WTC11 (cell line): ENCODE measurements around the gene CXCL16. TPM values are rescaled to one million over a fixed set of nuclear protein-coding genes. Genes with fewer than 3 reads are reported as not detected.

Experiments
- ATAC-seq: fragments of 200-7000 bp; cut with Tn5 transposase; 2 replicates; pipeline ENCODE4 v1.10.0; 2021; ENCODE audit warnings: mild to moderate bottlenecking, moderate library complexity
- CTCF ChIA-PET: fragments of 300-600 bp; sonication (Branson Sonifier 250); formaldehyde crosslinking; loops from one replicate; lab custom pipeline; 2021; ENCODE audit warnings: antibody characterized with exemption; lab: Charles Lee
- POLR2A ChIA-PET: fragments of 350-600 bp; sonication (Branson Sonifier 250); formaldehyde crosslinking; loops from one replicate; lab custom pipeline; 2021; ENCODE audit warnings: antibody characterized with exemption; lab: Charles Lee
- DNase-seq: peaks from one replicate; pipeline ENCODE4 v3.0.0; 2021; ENCODE audit warnings: low spot score
- H3K27ac Mint-ChIP-seq: 2 replicates; pipeline ENCODE4 v1.8.0; 2021; ENCODE audit warnings: mixed read lengths
- H3K27me3 Mint-ChIP-seq: 2 replicates; pipeline ENCODE4 v1.8.0; 2021; ENCODE audit warnings: low read depth, mild to moderate bottlenecking, moderate library complexity, mixed read lengths
- H3K36me3 Mint-ChIP-seq: 2 replicates; pipeline ENCODE4 v1.8.0; 2021; ENCODE audit warnings: mixed read lengths
- H3K4me1 Mint-ChIP-seq: 2 replicates; pipeline ENCODE4 v1.8.0; 2022; ENCODE audit warnings: mixed read lengths
- H3K4me3 Mint-ChIP-seq: 2 replicates; pipeline ENCODE4 v1.8.0; 2021; ENCODE audit warnings: mild to moderate bottlenecking, moderate library complexity, mixed read lengths
- H3K9me3 Mint-ChIP-seq: 2 replicates; pipeline ENCODE4 v1.8.0; 2021; ENCODE audit warnings: mixed read lengths
- ATF1 ChIP-seq: sonication (generic); formaldehyde crosslinking; IDR thresholded peaks from 2 replicates; pipeline ENCODE4 v1.8.1; 2023; ENCODE audit warnings: mild to moderate bottlenecking, moderate library complexity, missing genetic modification reagents
- ESRRA ChIP-seq: sonication (generic); formaldehyde crosslinking; IDR thresholded peaks from 2 replicates; pipeline ENCODE4 v1.8.1; 2022; ENCODE audit warnings: mild to moderate bottlenecking, missing genetic modification reagents, borderline replicate concordance
- FOXJ3 ChIP-seq: sonication (generic); formaldehyde crosslinking; IDR thresholded peaks from 2 replicates; pipeline ENCODE4 v1.9.0; 2021; ENCODE audit warnings: missing genetic modification reagents, mild to moderate bottlenecking, borderline replicate concordance
- FOXP1 ChIP-seq: sonication (generic); formaldehyde crosslinking; IDR thresholded peaks from 2 replicates; pipeline ENCODE4 v1.8.0; 2022; ENCODE audit warnings: missing genetic modification reagents, mild to moderate bottlenecking, moderate library complexity, borderline replicate concordance
- NFYB ChIP-seq: sonication (generic); formaldehyde crosslinking; conservative IDR thresholded peaks from 2 replicates; pipeline ENCODE4 v1.8.0; 2022; ENCODE audit warnings: low read depth, missing genetic modification reagents
- NR2C2 ChIP-seq: sonication (generic); formaldehyde crosslinking; IDR thresholded peaks from 2 replicates; pipeline ENCODE4 v1.8.0; 2022; ENCODE audit warnings: mild to moderate bottlenecking, missing genetic modification reagents
- RORB ChIP-seq: fragments of 250-450 bp; sonication (Bioruptor Pico); IDR thresholded peaks from 2 replicates; pipeline ENCODE4 v1.9.0; 2021; ENCODE audit warnings: mild to moderate bottlenecking
- SMAD4 ChIP-seq: sonication (generic); formaldehyde crosslinking; IDR thresholded peaks from 2 replicates; pipeline ENCODE4 v1.8.0; 2022; ENCODE audit warnings: mild to moderate bottlenecking, missing genetic modification reagents
- SP1 ChIP-seq: sonication (generic); formaldehyde crosslinking; conservative IDR thresholded peaks from 2 replicates; pipeline ENCODE4 v1.8.1; 2022; ENCODE audit warnings: missing genetic modification reagents
- TEAD1 ChIP-seq: sonication (generic); formaldehyde crosslinking; IDR thresholded peaks from 2 replicates; pipeline ENCODE4 v1.8.0; 2022; ENCODE audit warnings: mild to moderate bottlenecking, missing genetic modification reagents
- ZNF121 ChIP-seq: sonication (generic); formaldehyde crosslinking; IDR thresholded peaks from 2 replicates; pipeline ENCODE4 v1.8.0; 2023; ENCODE audit warnings: missing genetic modification reagents
- ZNF263 ChIP-seq: sonication (generic); formaldehyde crosslinking; IDR thresholded peaks from 2 replicates; pipeline ENCODE4 v1.8.1; 2022; ENCODE audit warnings: low read depth, mild to moderate bottlenecking, moderate library complexity, missing genetic modification reagents
- ZNF416 ChIP-seq: fragments of 250-450 bp; sonication (Bioruptor Pico); IDR thresholded peaks from 2 replicates; pipeline ENCODE4 v1.9.0; 2021; ENCODE audit warnings: mild to moderate bottlenecking, inconsistent platforms
- total RNA-seq: library from RNA; stranded (reverse); gene quantifications from 3 replicates; pipeline ENCODE4 v1.2.3, GENCODE V29; 2021
- TF ChIP-seq, protein P1 (sequence below): sonication (generic); formaldehyde crosslinking; IDR thresholded peaks from 2 replicates; pipeline ENCODE4 v1.8.1; 2023; ENCODE audit warnings: mild to moderate bottlenecking, missing genetic modification reagents, moderate library complexity
- TF ChIP-seq, protein P2 (sequence below): fragments of 200-600 bp; IDR thresholded peaks from 2 replicates; pipeline ENCODE4 v1.8.0; 2022; ENCODE audit warnings: antibody characterized with exemption
- TF ChIP-seq, protein P3 (sequence below): sonication (generic); formaldehyde crosslinking; IDR thresholded peaks from 2 replicates; pipeline ENCODE4 v1.8.1; 2022; ENCODE audit warnings: low read depth, mild to moderate bottlenecking, moderate library complexity, missing genetic modification reagents, borderline replicate concordance
- TF ChIP-seq, protein P4 (sequence below): sonication (generic); formaldehyde crosslinking; IDR thresholded peaks from 2 replicates; pipeline ENCODE4 v1.8.0; 2022; ENCODE audit warnings: mild to moderate bottlenecking, missing genetic modification reagents
- TF ChIP-seq, protein P5 (sequence below): sonication (generic); formaldehyde crosslinking; IDR thresholded peaks from 2 replicates; pipeline ENCODE4 v1.8.1; 2022; ENCODE audit warnings: mild to moderate bottlenecking, missing genetic modification reagents, moderate library complexity, borderline replicate concordance
- TF ChIP-seq, protein P6 (sequence below): sonication (generic); formaldehyde crosslinking; conservative IDR thresholded peaks from 2 replicates; pipeline ENCODE4 v1.8.1; 2022; ENCODE audit warnings: mild to moderate bottlenecking, missing genetic modification reagents
- TF ChIP-seq, protein P7 (sequence below): fragments of 250-450 bp; sonication (Bioruptor Pico); conservative IDR thresholded peaks from 2 replicates; pipeline ENCODE4 v1.9.0; 2021; ENCODE audit warnings: mild to moderate bottlenecking
- TF ChIP-seq, protein P8 (sequence below): sonication (generic); formaldehyde crosslinking; IDR thresholded peaks from 2 replicates; pipeline ENCODE4 v1.8.0; 2023; ENCODE audit warnings: missing genetic modification reagents
- TF ChIP-seq, protein P9 (sequence below): fragments of 250-450 bp; sonication (Bioruptor Pico); IDR thresholded peaks from 2 replicates; pipeline ENCODE4 v1.9.0; 2021; ENCODE audit warnings: moderate library complexity, mild to moderate bottlenecking, inconsistent platforms, borderline replicate concordance
- TF ChIP-seq, protein P10 (sequence below): fragments of 250-450 bp; sonication (Bioruptor Pico); IDR thresholded peaks from 2 replicates; pipeline ENCODE4 v2.1.2; 2022; ENCODE audit warnings: mild to moderate bottlenecking, moderate library complexity

Gene CXCL16
- total RNA-seq, 1 experiment from 2014 or later: 3.8 TPM

DNA sequence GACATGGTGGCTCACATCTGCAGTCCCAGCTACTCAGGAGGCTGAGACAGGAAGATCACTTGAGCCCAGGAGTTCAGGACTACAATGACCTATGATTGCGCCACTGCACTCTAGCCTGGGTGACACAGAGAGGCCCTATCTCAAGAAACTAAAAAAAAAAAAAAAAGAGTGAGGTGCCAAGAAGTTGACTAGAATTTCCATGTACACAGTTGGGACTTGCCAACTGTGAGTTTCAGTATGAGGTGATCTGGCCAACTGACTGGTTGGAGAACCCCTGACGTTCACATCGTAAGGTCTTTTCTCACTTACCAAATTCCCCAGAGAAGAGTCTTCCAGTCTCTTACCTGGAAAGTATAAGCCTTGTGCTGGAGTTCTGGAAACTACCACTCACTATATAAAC, 11.6 kb downstream of the CXCL16 start:
- Mint-ChIP-seq H3K9me3 (no peaks in the 10 kb centered on the region), H3K27me3 (peaks cover 5% of the 10 kb centered on the region; the same call in 1 of the 2 replicates), H3K36me3 (no peaks in the 10 kb centered on the region), H3K27ac (no peak overlapping the region), H3K4me3 (no peak overlapping the region), H3K4me1 (peaks cover 4% of the 10 kb centered on the region)
- ChIA-PET POLR2A (no interaction called here), CTCF (interaction anchor here (0.9 kb wide), 1 partner anchor 79 kb away, joined by 3 read pairs; the partner anchor contains the start of gene PLD2)
- ATAC-seq: no peak
- TF ChIP-seq NFYB: no peak
- TF ChIP-seq ATF1 (CRISPR knock-in tag): no peak
- TF ChIP-seq TEAD1 (CRISPR knock-in tag): no peak
- TF ChIP-seq, protein P1, sequence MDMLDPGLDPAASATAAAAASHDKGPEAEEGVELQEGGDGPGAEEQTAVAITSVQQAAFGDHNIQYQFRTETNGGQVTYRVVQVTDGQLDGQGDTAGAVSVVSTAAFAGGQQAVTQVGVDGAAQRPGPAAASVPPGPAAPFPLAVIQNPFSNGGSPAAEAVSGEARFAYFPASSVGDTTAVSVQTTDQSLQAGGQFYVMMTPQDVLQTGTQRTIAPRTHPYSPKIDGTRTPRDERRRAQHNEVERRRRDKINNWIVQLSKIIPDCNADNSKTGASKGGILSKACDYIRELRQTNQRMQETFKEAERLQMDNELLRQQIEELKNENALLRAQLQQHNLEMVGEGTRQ (CRISPR knock-in tag): no peak
- TF ChIP-seq, protein P2, sequence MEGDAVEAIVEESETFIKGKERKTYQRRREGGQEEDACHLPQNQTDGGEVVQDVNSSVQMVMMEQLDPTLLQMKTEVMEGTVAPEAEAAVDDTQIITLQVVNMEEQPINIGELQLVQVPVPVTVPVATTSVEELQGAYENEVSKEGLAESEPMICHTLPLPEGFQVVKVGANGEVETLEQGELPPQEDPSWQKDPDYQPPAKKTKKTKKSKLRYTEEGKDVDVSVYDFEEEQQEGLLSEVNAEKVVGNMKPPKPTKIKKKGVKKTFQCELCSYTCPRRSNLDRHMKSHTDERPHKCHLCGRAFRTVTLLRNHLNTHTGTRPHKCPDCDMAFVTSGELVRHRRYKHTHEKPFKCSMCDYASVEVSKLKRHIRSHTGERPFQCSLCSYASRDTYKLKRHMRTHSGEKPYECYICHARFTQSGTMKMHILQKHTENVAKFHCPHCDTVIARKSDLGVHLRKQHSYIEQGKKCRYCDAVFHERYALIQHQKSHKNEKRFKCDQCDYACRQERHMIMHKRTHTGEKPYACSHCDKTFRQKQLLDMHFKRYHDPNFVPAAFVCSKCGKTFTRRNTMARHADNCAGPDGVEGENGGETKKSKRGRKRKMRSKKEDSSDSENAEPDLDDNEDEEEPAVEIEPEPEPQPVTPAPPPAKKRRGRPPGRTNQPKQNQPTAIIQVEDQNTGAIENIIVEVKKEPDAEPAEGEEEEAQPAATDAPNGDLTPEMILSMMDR: no peak
- TF ChIP-seq, protein P3, sequence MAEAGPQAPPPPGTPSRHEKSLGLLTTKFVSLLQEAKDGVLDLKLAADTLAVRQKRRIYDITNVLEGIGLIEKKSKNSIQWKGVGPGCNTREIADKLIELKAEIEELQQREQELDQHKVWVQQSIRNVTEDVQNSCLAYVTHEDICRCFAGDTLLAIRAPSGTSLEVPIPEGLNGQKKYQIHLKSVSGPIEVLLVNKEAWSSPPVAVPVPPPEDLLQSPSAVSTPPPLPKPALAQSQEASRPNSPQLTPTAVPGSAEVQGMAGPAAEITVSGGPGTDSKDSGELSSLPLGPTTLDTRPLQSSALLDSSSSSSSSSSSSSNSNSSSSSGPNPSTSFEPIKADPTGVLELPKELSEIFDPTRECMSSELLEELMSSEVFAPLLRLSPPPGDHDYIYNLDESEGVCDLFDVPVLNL (CRISPR knock-in tag): no peak
- TF ChIP-seq FOXJ3 (CRISPR knock-in tag): no peak
- TF ChIP-seq SP1: no peak
- TF ChIP-seq, protein P4, sequence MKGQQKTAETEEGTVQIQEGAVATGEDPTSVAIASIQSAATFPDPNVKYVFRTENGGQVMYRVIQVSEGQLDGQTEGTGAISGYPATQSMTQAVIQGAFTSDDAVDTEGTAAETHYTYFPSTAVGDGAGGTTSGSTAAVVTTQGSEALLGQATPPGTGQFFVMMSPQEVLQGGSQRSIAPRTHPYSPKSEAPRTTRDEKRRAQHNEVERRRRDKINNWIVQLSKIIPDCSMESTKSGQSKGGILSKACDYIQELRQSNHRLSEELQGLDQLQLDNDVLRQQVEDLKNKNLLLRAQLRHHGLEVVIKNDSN (CRISPR knock-in tag): no peak
- TF ChIP-seq, protein P5, sequence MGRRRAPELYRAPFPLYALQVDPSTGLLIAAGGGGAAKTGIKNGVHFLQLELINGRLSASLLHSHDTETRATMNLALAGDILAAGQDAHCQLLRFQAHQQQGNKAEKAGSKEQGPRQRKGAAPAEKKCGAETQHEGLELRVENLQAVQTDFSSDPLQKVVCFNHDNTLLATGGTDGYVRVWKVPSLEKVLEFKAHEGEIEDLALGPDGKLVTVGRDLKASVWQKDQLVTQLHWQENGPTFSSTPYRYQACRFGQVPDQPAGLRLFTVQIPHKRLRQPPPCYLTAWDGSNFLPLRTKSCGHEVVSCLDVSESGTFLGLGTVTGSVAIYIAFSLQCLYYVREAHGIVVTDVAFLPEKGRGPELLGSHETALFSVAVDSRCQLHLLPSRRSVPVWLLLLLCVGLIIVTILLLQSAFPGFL (CRISPR knock-in tag): no peak
- TF ChIP-seq RORB (CRISPR knock-in tag): no peak
- TF ChIP-seq SMAD4: no peak
- TF ChIP-seq, protein P6, sequence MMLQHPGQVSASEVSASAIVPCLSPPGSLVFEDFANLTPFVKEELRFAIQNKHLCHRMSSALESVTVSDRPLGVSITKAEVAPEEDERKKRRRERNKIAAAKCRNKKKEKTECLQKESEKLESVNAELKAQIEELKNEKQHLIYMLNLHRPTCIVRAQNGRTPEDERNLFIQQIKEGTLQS (CRISPR knock-in tag): no peak
- TF ChIP-seq, protein P7, sequence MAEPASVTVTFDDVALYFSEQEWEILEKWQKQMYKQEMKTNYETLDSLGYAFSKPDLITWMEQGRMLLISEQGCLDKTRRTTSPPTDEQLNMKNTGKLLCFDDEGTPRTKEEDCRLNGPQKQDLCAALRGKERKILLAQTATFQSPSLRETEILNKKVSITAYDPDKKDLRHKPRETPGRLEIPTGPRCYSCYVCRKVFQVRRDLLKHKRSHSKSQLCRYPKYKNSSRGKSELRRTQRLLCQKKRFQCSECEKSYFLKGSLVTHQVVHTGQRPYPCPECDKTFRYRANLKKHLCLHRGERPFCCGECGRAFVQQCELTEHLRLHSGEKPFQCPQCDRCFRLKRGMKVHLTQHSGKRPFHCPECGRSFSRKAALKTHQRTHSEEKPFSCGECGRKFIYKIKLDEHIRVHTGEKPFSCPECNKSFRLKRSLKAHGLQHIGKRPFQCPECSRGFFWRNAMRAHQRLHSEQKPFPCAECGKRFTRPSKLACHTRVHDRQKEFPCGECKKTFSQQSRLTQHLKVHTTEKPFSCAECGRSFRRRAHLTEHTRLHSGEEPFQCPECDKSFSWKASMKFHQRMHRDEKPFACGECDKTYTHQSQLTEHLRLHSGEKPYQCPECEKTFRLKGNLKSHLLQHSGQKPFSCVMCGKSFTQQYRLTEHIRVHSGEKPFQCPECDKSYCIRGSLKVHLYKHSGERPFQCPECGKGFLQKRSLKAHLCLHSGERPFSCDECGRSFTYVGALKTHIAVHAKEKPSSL (CRISPR knock-in tag): no peak
- DNase-seq: no peak

DNA sequence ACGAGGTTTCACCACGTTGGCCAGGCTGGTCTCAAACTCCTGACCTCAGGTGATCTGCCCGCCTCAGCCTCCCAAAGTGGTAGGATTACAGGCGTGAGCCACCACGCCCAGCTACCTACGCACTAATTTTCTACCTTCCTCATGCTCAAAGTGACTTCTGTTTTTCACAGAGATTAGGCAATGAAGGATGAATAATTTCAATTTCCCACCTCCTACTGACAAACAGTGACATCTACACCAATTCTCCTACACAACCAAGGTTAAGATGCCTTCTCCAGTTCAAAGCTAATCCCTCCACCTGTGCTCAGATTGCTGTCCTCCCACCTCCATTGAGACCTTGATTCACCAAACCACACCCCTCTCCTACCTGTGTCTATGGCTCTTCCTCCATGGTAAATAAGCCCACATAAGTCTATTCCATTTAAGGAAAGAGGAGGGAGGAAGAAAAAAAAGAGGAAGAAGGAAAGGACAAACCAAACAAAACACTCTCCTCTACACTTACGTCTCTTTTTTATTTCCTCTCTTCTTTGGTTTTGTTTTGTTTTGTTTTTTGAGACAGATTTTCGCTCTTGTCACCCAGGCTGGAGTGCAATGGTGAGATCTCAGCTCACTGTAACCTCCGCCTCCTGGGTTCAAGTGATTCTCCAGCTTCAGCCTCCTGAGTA, 13.9 kb downstream of the CXCL16 start:
- no peak for ATAC-seq
- Mint-ChIP-seq H3K27ac (no peak overlapping the region), H3K36me3 (peaks cover under 1% of the 10 kb centered on the region), H3K4me1 (peaks cover 4% of the 10 kb centered on the region), H3K9me3 (no peaks in the 10 kb centered on the region), H3K27me3 (peaks cover 5% of the 10 kb centered on the region; the same call in 1 of the 2 replicates), H3K4me3 (no peak overlapping the region)
- POLR2A ChIA-PET: no interaction called here
- no peak for DNase-seq
- CTCF ChIA-PET: interaction anchor here (0.7 to 1.1 kb wide), 3 partner anchors 87 to 163 kb away, joined by 3 read pairs; no protein-coding TSS in a partner anchor
- no peak for TF ChIP-seq ZNF121 (CRISPR knock-in tag)
- no peak for TF ChIP-seq ZNF416 (CRISPR knock-in tag)
- TF ChIP-seq, protein P8, sequence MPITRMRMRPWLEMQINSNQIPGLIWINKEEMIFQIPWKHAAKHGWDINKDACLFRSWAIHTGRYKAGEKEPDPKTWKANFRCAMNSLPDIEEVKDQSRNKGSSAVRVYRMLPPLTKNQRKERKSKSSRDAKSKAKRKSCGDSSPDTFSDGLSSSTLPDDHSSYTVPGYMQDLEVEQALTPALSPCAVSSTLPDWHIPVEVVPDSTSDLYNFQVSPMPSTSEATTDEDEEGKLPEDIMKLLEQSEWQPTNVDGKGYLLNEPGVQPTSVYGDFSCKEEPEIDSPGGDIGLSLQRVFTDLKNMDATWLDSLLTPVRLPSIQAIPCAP (CRISPR knock-in tag): no peak
- TF ChIP-seq ZNF263: no peak
- no peak for TF ChIP-seq SMAD4
- TF ChIP-seq, protein P9, sequence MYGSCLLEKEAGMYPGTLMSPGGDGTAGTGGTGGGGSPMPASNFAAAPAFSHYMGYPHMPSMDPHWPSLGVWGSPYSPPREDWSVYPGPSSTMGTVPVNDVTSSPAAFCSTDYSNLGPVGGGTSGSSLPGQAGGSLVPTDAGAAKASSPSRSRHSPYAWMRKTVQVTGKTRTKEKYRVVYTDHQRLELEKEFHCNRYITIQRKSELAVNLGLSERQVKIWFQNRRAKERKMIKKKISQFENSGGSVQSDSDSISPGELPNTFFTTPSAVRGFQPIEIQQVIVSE: no peak
- TF ChIP-seq, protein P10, sequence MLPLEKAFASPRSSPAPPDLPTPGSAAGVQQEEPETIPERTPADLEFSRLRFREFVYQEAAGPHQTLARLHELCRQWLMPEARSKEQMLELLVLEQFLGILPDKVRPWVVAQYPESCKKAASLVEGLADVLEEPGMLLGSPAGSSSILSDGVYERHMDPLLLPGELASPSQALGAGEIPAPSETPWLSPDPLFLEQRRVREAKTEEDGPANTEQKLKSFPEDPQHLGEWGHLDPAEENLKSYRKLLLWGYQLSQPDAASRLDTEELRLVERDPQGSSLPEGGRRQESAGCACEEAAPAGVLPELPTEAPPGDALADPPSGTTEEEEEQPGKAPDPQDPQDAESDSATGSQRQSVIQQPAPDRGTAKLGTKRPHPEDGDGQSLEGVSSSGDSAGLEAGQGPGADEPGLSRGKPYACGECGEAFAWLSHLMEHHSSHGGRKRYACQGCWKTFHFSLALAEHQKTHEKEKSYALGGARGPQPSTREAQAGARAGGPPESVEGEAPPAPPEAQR (CRISPR knock-in tag): no peak
- TF ChIP-seq NR2C2: no peak
- TF ChIP-seq NFYB: no peak
- TF ChIP-seq ESRRA: no peak
- no peak for TF ChIP-seq FOXP1 (CRISPR knock-in tag)
